Stimulated activated naive CD8-positive, alpha-beta T cell treated with anti-CD3 and anti-CD28 coated beads, Interleukin-15, amount 100 ng/mL, for 72 hours (primary cell): Measurements from ENCODE around the gene CRX.
"Not testable (repeated sequence)": the region's sequence is repeated elsewhere in the genome, so short reads cannot be mapped to it uniquely, and the experiment has no call there.

ENCODE experiments used
- ATAC-seq: fragments of 150-1000 bp; cut with Tn5 transposase; 2 replicates; pipeline ENCODE4 v1.10.0; 2021; ENCODE audit warnings: mild to moderate bottlenecking, moderate library complexity
- DNase-seq, 2 donors: peaks; one replicate each; pipeline ENCODE4 v3.0.0; 2021 to 2022
- H3K27ac Mint-ChIP-seq, 2 donors: one replicate each; pipeline ENCODE4 v1.8.0; 2022; ENCODE audit warnings: mild to moderate bottlenecking in 2 of 2, mixed read lengths in 2 of 2, moderate library complexity in 2 of 2
- H3K27me3 Mint-ChIP-seq: one replicate; pipeline ENCODE4 v1.8.0; 2022; ENCODE audit warnings: mixed read lengths
- H3K4me1 Mint-ChIP-seq: one replicate; pipeline ENCODE4 v1.8.0; 2022; ENCODE audit warnings: mild to moderate bottlenecking, mixed read lengths
- H3K4me3 Mint-ChIP-seq, 2 donors: one replicate each; pipeline ENCODE4 v1.8.0; 2022; ENCODE audit warnings: mild to moderate bottlenecking in 2 of 2, mixed read lengths in 2 of 2, moderate library complexity in 1 of 2
- H3K9me3 Mint-ChIP-seq, 2 donors: one replicate each; pipeline ENCODE4 v1.8.0; 2022; ENCODE audit warnings: mixed read lengths in 2 of 2

Gene CRX

DNA sequence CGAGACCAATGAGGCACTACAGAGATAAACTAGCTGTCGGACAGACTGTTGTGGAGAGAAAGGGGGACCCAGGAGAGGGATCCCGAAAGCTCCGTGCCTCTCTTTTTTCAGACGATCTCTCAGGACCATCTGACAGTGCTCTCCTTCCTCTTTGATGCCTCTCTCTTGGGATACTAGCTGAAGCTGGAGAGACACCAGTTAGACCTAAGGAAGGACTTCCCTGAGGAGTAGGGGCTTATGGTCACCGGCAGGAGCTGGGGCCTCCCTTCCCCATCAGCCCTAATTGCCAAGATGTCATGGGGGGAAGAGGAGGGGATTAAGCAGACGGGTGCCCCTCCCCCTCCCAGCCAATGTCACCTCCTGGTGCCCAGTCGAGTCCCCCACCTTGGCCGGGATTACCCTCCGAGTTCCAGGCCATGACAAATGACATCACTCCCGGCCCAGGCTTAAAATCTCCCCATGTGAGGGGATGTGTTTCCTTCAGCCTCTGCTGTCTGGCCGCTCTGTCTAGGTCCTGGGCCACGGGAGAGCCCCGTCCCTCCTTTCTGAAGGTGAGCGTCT lies at the start of gene CRX:
TSS of gene CRX (plus strand) at position 478 of the 561 bp plus-strand sequence. CDS start 12,507 bp downstream, outside the sequence.
- peaks cover 0 to 2% of the 10 kb centered on the region in 2 donors for H3K9me3 Mint-ChIP-seq
- H3K4me1 Mint-ChIP-seq, result no peaks in the 10 kb centered on the region
- ATAC-seq (no peak), DNase-seq (no peak)
- H3K27ac Mint-ChIP-seq, result no peak within 1 kb of the TSS
- peaks cover 47% of the 10 kb centered on the region for H3K27me3 Mint-ChIP-seq
- H3K4me3 Mint-ChIP-seq, result no peak within 1 kb of the TSS

DNA sequence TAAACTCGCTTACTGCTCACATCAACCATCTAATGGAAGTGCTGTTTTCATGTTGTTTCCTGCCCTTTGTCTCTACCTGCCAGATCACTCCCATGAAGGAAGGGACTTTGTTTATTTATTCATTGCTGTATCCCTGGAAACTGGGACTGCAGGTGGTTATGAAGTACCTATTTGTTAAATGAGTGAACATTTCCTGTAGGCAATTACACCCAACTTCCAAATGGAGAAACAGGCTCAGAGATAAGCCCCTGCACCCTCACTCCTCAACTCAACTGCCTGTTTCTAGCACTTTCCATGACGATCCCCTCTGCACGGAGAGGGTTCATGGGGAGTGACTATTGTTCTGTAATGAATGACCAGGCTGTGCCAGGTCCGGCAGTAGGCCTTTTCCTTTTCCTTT lies 45.2 kb upstream of the CRX start:
- no peak overlapping the region for H3K27ac Mint-ChIP-seq
- ATAC-seq (no peak), DNase-seq (no peak)
- no peaks in the 10 kb centered on the region for H3K9me3 Mint-ChIP-seq
- no peaks in the 10 kb centered on the region for H3K27me3 Mint-ChIP-seq
- no peak overlapping the region for H3K4me3 Mint-ChIP-seq
- peaks cover 34% of the 10 kb centered on the region for H3K4me1 Mint-ChIP-seq

DNA sequence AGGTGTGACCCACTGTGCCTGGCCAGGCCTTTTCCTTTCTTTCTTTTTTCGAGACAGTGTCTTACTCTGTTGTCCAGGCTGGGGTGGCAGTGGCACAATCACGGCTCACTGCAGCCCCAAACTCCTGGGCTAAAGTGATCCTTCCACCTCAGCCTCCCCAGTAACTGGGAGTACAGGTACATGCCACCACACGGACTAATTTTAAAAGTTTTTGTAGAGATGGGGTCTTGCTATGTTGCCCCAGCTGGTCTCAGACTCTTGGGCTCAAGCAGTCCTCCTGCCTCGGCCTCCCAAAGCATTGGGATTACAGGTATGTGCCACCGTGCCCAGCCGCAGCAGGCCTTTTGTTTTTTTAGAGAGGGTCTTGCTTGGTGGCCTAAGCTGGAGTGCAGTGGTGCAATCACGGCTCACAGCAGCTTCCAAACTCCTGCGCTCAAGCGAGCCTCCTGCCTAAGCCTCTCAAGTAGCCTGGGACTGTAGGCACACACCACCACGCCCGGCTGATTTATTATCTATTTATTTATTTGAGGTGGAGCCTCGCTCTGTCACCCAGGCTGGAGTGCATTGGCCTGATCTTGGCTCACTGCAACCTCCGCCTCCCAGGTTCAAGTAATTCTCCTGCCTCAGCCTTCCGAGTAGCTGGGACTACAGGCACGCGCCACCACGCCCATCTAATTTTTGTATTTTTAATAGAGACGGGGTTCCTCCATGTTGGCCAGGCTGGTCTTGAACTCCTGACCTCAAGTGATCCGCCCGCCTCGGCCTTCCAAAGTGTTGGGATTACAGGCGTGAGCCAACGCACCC lies 44.3 kb upstream of the CRX start:
- H3K27me3 Mint-ChIP-seq, ATAC-seq, H3K9me3 Mint-ChIP-seq, DNase-seq: not testable (repeated sequence)
- Mint-ChIP-seq H3K4me3 (peak overlapping the region; percentile 95 to 97), H3K4me1 (peaks cover 37% of the 10 kb centered on the region), H3K27ac (peak overlapping the region in 1 of 2 donors; percentile 98)

DNA sequence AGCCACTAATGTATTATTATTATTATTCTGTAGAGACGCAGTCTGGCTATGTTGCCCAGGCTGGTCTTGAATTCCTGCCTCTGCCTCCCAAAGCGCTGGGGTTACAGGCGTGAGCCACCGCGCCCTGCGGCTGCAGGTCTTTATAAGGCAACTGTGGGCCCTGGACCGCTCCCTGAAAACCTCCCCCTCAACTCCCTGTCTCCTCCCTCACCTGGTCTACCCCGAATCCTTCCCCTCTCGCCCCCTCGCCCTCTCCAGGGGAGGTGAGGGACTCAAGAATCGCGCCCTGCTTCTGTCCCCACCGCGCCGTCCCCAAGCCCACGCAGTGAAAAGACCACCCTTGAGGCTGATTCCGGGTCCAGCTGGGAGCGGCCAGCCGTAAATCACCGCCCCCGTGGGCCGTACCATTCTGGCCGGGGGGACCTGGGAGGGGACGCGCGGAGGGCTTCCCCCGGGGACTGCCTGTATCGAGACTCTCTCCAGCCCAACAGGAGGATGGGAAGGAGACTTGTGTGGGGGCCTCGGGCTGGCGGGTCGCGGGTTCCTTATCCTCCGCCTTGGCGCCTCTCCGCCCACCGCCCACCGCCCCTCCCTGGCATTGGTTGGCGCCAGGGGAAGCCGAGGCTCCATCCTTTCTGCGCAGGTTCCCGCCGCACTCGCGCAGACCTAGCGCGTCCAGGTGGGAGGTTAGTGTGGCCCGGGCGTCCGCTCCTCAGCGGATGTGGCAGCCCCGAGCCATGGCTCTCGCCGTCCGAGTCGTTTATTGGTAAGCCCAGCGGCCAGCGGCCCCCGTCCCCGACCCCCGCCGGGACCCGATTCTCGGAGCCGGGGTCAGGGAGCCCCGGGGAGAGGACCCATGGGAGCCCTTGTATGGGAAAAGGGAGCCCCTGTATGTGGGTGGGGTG lies 43.4 kb upstream of the CRX start, which contains the start of gene SELENOW:
TSS of gene SELENOW (plus strand) at position 655 of the 905 bp plus-strand sequence. CDS start at position 738, 83 bp downstream.
- ATAC-seq, result peak; percentile 96
- Mint-ChIP-seq H3K27ac (peak within 1 kb of the TSS; percentile 98 to 99), H3K27me3 (no peaks in the 10 kb centered on the region)

DNA sequence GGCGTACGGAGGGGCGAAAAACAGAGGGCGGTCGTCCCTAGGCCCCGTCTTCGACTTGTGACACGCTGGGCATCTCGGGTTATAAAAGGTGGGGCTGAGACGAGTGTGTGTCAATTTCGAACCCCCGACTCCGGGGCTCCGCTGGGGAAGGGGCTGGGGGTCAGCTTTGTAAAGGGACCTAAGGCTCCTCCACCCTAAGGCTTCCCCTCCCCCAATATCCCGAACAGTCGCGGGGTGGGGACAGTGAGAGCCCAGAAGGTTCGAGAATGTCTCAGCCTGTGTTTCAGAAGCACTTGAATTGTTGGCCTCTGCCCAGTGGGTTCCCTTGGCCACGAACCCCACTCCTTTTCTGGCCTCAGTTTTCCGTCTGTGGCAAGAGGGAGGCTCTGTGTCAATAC lies 42.8 kb upstream of the CRX start:
- H3K27ac Mint-ChIP-seq, result peak overlapping the region; percentile 98 to 99
- no peaks in the 10 kb centered on the region for H3K27me3 Mint-ChIP-seq
- peak; percentile 14 for ATAC-seq
- peak in 1 of 2 donors; percentile 21 for DNase-seq
- H3K9me3 Mint-ChIP-seq, result no peaks in the 10 kb centered on the region
- H3K4me1 Mint-ChIP-seq, result peaks cover 37% of the 10 kb centered on the region
- H3K4me3 Mint-ChIP-seq, result peak overlapping the region; percentile 95 to 97

More for the DNA sequence above, 43.4 kb upstream of the CRX start, which contains the start of gene SELENOW:
- Mint-ChIP-seq H3K4me1 (peaks cover 37% of the 10 kb centered on the region), H3K9me3 (no peaks in the 10 kb centered on the region), H3K4me3 (peak within 1 kb of the TSS; percentile 95 to 97)
- peak; percentile 85 to 87 for DNase-seq

DNA sequence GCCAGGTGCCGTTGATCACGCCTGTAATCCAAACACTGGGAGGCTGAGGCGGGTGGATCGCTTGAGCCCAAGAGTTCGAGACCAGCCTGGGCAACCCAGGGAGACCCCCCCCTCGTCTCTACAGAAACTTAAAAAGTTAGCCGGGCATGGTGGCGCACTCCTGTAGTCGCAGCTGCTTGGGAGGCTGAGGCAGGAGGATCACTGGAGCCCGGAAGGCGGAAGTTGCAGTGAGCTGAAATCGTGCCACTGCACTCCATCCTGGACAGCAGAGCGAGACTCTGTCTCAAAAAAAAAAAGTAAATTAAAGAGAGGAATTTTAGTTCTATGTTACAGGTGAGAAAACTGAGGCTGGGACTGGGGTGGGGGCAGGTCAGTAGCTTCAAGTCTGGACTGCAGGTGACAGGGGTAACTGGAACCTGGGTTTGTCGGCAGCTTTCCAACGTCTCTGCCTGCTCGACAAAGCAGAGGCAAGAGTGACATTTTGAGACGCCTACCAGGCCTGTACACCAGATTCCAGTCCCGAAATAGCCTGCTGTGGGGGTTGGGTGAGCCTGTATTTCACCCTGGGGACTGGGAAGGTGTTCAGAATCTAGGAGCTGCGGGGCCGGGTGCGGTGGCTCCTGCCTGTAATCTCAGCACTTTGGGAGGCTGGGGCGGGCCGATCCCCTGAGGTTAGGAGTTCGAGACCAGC lies 42.1 kb upstream of the CRX start:
- no peak for ATAC-seq

DNA sequence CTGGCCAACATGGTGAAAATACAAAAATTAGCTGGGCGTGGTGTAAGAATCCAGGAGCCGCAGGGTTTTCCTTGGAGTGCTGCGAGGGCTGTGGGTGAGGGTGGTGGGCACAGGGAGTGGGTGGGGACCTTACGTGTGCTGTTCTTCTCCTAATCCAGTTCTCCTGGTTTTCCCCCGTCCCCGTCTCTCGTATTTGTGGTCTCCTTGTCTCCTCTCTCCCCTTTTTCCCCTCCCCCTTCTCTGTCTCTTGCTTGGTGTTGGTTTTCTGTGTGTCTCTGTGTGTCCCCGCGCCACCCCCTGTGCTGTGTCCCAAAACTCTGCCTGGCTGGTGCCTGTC lies 41.6 kb upstream of the CRX start:
- peak overlapping the region; percentile 95 to 97 for H3K4me3 Mint-ChIP-seq
- peaks cover 37% of the 10 kb centered on the region for H3K4me1 Mint-ChIP-seq
- ATAC-seq, result no peak
- H3K27me3 Mint-ChIP-seq, result no peaks in the 10 kb centered on the region
- DNase-seq, result no peak
- H3K27ac Mint-ChIP-seq, result peak overlapping the region; percentile 83 to 99
- no peaks in the 10 kb centered on the region for H3K9me3 Mint-ChIP-seq

More for the DNA sequence above, 42.1 kb upstream of the CRX start:
- no peak for DNase-seq
- H3K4me3 Mint-ChIP-seq, result peak overlapping the region; percentile 95 to 97
- no peaks in the 10 kb centered on the region for H3K27me3 Mint-ChIP-seq
- H3K4me1 Mint-ChIP-seq, result peaks cover 37% of the 10 kb centered on the region
- peak overlapping the region; percentile 98 to 99 for H3K27ac Mint-ChIP-seq
- no peaks in the 10 kb centered on the region for H3K9me3 Mint-ChIP-seq

DNA sequence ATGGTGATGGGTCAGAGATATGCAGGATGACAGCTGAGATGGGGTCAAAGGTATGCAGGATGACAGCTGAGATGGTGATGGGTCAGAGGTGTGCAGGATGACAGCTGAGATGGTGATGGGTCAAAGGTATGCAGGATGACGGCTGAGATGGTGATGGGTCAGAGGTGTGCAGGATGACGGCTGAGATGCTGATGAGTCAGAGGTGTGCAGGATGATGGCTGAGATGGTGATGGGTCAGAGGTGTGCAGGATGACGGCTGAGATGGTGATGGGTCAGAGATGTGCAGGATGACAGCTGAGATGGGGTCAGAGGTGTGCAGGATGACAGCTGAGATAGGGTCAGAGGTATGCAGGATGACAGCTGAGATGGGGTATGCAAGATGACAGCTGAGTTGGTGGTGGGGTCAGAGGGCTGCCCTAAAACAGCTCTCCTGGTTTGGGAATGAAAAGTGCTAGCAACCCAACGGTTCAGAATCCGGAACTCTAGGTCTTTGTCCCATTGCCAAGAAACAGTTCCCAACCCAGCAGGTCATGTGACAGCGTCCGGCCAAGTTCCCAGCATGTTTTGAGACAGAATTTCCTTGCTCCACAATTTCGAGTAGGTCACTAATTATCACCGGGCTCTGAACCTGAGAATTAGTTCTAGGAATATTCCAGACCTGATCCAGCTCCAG lies 40.0 kb upstream of the CRX start:
- Mint-ChIP-seq H3K4me3 (no peak overlapping the region), H3K9me3 (no peaks in the 10 kb centered on the region), H3K27me3 (no peaks in the 10 kb centered on the region), H3K27ac (no peak overlapping the region), H3K4me1 (peaks cover 37% of the 10 kb centered on the region)
- DNase-seq (no peak), ATAC-seq (no peak)

DNA sequence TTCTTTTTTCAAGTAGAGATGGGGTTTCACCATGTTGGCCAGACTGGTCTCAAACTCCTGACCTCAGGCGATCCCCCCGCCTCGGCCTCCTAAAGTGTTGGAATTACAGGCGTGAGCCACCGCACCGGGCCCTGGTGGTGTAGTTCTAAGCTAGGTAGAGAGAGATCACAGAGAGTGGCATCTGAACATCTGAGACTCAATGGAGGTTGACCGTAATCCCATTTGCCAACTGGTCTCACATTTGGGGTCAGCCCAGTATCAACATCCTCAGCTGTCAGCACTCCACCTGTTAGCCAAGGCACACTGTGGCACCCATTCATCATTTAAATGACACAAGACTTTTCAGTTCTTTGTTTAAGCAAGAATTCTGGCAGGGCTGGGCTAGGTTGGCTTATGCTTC lies 35.2 kb upstream of the CRX start:
- no peak for DNase-seq
- no peak overlapping the region for H3K4me3 Mint-ChIP-seq
- H3K27me3 Mint-ChIP-seq, result no peaks in the 10 kb centered on the region
- H3K4me1 Mint-ChIP-seq, result peaks cover 17% of the 10 kb centered on the region
- no peak overlapping the region for H3K27ac Mint-ChIP-seq
- ATAC-seq, result no peak
- no peaks in the 10 kb centered on the region for H3K9me3 Mint-ChIP-seq

DNA sequence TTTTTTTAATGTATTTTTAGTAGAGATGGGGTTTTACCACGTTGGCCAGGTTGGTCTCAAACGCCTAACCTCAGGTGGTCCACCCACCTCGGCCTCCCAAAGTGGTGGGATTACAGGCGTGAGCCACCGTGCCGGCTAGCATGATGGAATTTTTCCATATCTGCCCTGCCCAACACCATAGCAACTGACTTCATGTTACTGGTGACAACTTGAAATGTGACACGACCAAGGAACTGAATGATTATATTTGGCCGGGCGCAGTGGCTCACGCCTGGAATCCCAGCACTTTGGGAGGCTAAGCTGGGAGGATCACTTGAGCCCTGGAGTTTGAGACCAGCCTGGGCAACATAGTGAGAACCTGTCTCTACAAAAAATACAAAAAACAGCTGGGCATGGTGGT lies 34.4 kb upstream of the CRX start:
- H3K9me3 Mint-ChIP-seq, ATAC-seq, H3K4me3 Mint-ChIP-seq, DNase-seq, H3K27ac Mint-ChIP-seq, H3K27me3 Mint-ChIP-seq: not testable (repeated sequence)
- H3K4me1 Mint-ChIP-seq, result peaks cover 14% of the 10 kb centered on the region

DNA sequence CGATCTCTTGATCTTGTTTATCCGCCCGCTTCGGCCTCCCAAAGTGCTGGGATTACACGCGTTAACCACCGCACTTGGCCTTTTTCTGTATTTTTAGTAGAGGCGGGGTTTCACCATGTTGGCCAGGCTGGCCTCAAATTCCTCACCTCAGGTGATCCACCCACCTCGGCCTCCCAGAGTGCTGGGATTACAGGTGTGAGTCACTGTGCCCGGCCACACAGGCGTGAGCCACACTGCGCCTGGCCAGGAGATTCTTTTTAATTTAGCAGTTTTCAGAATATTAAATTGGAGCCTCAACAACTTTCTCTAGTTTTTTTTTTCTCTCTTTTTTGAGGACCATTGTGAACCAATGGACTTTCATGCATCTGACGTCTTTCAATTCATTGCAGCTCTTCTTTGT lies 31.9 kb upstream of the CRX start:
- not testable (repeated sequence) for H3K27me3 Mint-ChIP-seq, ATAC-seq, H3K9me3 Mint-ChIP-seq, DNase-seq, H3K4me3 Mint-ChIP-seq, H3K27ac Mint-ChIP-seq
- peaks cover 14% of the 10 kb centered on the region for H3K4me1 Mint-ChIP-seq

DNA sequence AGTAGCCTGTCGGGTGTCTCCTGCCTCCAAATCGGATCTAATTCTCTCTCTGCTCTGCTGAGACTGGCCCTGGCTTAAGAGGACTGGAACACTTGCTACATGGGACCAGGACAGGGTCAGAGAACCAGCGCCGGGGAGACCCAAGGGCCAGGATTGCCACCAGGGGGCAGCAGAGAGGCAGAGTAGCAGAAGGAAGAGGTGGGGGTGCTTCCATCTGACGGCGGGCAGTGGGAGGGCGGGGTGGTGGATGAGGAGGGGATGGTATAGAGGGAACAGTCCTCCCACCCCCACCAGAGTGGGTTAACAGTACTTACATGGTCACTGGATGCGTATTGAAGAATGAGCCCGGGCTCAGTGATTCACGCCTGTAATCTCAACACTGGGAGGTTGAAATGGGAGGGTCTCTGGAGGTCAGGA lies 31.3 kb upstream of the CRX start:
- H3K4me3 Mint-ChIP-seq, result no peak overlapping the region
- peak; percentile 82 for ATAC-seq
- DNase-seq, result peak; percentile 78 to 79
- no peaks in the 10 kb centered on the region for H3K9me3 Mint-ChIP-seq
- H3K27ac Mint-ChIP-seq, result no peak overlapping the region
- H3K27me3 Mint-ChIP-seq, result no peaks in the 10 kb centered on the region
- peaks cover 14% of the 10 kb centered on the region for H3K4me1 Mint-ChIP-seq

DNA sequence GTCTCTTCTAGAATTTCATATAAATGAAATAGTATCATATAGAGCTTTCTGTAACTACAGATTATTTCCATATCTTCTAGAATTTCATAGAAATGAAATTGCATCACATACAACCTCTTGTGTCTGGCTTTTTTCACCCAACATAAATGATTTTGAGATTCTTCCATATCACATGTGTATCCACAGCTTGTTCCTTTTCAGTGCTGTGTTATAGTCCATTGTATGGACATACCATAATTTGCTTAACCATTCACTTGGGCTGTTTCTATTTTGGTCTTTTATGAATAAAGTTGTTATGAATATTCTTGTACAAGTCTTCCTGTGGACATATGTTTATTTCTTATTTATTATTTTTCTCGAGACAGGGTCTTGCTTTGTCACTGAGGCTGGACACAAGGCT lies 29.1 kb upstream of the CRX start:
- ATAC-seq (no peak), DNase-seq (no peak)
- Mint-ChIP-seq H3K4me3 (no peak overlapping the region), H3K9me3 (no peaks in the 10 kb centered on the region), H3K27ac (no peak overlapping the region), H3K27me3 (peaks cover under 1% of the 10 kb centered on the region), H3K4me1 (peaks cover 14% of the 10 kb centered on the region)

DNA sequence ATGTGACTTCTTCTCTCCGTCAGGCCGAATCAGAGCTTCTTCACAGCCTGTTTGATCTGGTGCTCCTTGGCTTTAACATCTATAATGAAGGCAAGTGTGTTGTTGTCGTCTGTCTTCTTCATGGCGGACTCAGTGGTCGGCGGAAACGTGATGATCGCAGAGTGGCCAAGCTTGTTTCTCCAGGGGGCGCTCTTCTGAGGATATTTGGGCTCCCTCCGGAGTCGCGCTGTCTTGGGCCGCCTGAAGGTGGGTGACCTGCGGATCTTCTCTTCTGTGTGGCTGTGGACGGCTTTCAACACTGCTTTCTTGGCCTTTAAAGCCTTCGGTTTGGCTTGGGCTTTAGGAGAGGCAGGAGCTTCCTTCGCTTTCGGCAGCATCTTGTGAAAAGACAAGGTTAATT lies 27.2 kb upstream of the CRX start:
- ATAC-seq (no peak), DNase-seq (no peak)
- Mint-ChIP-seq H3K9me3 (no peaks in the 10 kb centered on the region), H3K4me1 (peaks cover 7% of the 10 kb centered on the region), H3K27ac (no peak overlapping the region), H3K27me3 (peaks cover 8% of the 10 kb centered on the region), H3K4me3 (no peak overlapping the region)

DNA sequence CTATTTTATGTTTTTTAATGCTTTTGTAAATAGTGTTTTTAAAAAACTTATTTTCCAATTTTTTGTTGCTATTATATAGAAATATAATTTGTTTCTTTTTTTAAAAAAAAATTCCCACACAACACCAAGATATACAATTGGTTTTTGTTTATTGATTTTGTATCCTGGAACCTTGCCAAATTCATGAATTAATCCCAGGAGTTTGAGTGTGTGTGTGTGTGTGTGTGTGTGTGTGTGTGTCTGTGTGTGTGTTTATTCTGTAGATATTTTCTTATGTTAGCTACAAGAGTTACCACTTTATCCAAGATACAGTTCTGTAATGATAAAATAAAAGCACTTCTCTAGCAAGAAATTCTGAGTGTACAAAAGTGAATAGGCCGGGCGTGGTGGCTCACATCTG lies 25.0 kb upstream of the CRX start:
- no peak for DNase-seq
- H3K4me1 Mint-ChIP-seq, result no peaks in the 10 kb centered on the region
- H3K27me3 Mint-ChIP-seq, result peaks cover 8% of the 10 kb centered on the region
- no peak for ATAC-seq
- no peak overlapping the region for H3K4me3 Mint-ChIP-seq
- no peaks in the 10 kb centered on the region for H3K9me3 Mint-ChIP-seq
- no peak overlapping the region for H3K27ac Mint-ChIP-seq
